A549 (cell line): ENCODE measurements around the gene AUTS2.

Experiments used
- CHD2 ChIP-seq: fragments of 150-350 bp; IDR thresholded peaks from 2 replicates; pipeline ENCODE4 v1.6.1; 2014; ENCODE audit warnings: low read length; ENCODE audit not compliant: partially characterized antibody
- MAZ ChIP-seq: fragments of 150-350 bp; IDR thresholded peaks from 2 replicates; pipeline ENCODE4 v1.6.1; 2014; ENCODE audit warnings: antibody characterized with exemption, low read depth, low read length, borderline replicate concordance
- SREBF2 ChIP-seq: fragments of 450-650 bp; IDR thresholded peaks from 2 replicates; pipeline ENCODE4 v1.6.1; 2014; ENCODE audit warnings: mild to moderate bottlenecking, moderate library complexity
- TF ChIP-seq, protein P1 (sequence below): fragments of >200 bp; sonication (Bioruptor Twin); formaldehyde crosslinking; IDR thresholded peaks from 3 replicates; pipeline ENCODE4 v1.5.1; 2016

DNA sequence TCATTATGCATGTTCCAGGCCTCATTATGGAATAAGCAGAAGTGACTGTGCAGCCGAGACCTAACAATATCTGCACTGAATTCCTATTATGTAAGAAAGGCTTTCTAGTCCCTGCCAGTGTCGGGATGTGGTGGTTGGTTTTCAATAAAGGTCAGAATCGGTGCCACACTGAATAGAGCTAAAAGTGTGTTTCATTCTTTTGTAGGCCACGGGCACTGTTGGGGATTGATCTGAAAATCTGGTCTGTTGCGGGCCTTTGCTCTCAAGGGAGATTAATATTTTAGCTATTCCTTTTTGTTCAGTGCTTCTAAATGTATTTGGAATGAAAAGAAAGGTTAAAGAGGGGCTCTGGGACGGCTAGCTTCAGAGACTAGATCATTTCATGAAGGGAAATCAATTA is 974.3 kb downstream of the AUTS2 start:
- TF ChIP-seq CHD2: no peak
- TF ChIP-seq MAZ: no peak
- TF ChIP-seq, protein P1, sequence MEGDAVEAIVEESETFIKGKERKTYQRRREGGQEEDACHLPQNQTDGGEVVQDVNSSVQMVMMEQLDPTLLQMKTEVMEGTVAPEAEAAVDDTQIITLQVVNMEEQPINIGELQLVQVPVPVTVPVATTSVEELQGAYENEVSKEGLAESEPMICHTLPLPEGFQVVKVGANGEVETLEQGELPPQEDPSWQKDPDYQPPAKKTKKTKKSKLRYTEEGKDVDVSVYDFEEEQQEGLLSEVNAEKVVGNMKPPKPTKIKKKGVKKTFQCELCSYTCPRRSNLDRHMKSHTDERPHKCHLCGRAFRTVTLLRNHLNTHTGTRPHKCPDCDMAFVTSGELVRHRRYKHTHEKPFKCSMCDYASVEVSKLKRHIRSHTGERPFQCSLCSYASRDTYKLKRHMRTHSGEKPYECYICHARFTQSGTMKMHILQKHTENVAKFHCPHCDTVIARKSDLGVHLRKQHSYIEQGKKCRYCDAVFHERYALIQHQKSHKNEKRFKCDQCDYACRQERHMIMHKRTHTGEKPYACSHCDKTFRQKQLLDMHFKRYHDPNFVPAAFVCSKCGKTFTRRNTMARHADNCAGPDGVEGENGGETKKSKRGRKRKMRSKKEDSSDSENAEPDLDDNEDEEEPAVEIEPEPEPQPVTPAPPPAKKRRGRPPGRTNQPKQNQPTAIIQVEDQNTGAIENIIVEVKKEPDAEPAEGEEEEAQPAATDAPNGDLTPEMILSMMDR: no peak
- no peak for TF ChIP-seq SREBF2
